ENCODE data around the gene SORBS2. TPM values are rescaled to one million over a fixed set of nuclear protein-coding genes. Genes with fewer than 3 reads are reported as not detected.
A peak's percentile ranks its signal among the peaks of the same experiment; 100 is the strongest.
"Not testable (repeated sequence)": the region's sequence is repeated elsewhere in the genome, so short reads cannot be mapped to it uniquely, and the experiment has no call there.

Gene SORBS2, protein sequence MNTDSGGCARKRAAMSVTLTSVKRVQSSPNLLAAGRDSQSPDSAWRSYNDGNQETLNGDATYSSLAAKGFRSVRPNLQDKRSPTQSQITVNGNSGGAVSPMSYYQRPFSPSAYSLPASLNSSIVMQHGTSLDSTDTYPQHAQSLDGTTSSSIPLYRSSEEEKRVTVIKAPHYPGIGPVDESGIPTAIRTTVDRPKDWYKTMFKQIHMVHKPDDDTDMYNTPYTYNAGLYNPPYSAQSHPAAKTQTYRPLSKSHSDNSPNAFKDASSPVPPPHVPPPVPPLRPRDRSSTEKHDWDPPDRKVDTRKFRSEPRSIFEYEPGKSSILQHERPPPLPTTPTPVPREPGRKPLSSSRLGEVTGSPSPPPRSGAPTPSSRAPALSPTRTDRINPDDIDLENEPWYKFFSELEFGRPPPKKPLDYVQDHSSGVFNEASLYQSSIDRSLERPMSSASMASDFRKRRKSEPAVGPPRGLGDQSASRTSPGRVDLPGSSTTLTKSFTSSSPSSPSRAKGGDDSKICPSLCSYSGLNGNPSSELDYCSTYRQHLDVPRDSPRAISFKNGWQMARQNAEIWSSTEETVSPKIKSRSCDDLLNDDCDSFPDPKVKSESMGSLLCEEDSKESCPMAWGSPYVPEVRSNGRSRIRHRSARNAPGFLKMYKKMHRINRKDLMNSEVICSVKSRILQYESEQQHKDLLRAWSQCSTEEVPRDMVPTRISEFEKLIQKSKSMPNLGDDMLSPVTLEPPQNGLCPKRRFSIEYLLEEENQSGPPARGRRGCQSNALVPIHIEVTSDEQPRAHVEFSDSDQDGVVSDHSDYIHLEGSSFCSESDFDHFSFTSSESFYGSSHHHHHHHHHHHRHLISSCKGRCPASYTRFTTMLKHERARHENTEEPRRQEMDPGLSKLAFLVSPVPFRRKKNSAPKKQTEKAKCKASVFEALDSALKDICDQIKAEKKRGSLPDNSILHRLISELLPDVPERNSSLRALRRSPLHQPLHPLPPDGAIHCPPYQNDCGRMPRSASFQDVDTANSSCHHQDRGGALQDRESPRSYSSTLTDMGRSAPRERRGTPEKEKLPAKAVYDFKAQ (N-terminal part only)
- under 0.01 TPM for total RNA-seq

DNA sequence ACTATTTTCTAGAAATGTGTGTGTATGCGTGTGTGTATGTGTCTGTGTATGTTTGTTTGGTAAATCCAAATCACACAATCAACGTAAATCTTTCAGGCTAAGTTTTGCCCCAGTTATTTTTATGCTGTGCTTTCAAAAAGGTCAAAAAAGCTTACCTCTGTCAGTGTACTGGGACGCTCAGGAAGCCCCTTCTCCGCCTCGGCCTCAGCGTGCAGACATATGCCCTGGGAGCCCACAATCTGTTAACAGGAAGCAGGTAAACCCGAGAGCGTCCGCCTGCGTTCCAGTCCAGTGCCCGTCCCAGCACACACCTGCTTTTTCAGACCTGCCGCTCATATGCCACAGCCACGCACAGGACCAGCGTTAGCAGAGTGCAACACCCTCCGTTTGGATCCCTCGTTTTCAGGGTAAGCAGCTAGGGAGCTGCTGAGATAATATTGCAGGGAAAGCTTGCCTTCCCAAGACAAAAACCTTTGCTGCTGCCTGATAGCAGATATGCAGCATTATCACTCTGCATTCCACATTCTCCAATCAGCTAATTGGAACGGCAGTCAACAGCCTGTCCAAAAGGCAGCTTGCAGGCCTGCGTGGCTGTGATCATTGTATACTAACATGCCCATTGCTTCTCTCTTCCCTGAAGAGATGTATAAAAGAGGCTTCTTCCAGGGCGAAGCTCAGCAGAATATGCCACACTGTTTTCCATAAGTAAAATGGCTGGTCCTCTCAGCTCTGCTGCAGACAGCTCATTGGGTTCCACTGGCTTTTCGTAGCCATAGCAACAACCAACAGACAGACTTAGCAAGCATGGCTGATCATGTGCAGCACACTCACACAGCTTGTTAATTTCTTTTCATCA, at the start of gene SORBS2:
Gene SORBS2 (minus strand): TSS at position 686 of the 856 bp plus-strand sequence. CDS start 121,623 bp downstream, outside the sequence.
- peak in 1 of 3 donors; percentile 3 for DNase-seq (ENCODE audit: low read depth in 2 of 3, low spot score in 2 of 3)

DNA sequence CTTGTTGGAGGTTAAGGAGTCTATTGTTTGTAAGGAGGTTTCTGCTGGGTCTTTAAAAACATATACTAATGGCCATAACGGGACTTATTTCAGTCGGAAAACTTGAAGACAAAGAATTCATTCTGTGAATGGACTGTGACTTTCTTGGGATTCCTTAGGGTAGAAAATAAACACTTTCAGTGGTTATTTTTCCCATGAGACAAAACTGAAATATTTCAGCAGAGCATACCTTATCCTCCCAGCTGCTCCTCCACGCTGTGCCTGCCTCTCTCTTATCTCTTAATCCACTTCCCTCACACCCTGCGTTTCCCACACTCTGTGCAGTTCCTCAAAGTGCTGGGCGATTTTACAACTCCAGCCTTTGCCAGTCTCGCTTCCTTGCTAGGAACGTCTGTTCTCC, 47.1 kb upstream of the SORBS2 start:
- peak in 2 of 3 donors; percentile 17 to 47 for DNase-seq (ENCODE audit: low read depth in 2 of 3, low spot score in 2 of 3)

DNA sequence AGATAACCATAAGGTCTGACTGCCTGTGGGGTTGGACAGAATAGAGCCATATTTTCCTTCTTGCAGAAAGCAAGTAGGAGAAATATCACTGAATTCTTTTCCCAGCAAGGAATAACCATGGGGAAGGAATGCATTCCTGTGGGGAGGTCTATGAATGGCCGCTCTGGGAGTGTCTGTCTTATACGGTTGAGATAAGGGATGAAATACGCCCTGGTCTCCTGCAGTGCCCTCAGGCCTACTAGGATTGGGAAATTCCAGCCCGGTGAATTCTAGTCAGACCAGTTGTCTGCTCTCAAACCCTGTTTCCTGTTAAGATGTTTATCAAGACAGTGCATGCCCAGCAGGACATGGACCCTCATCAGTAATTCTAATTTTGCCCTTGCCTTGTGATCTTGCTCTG, 45.6 kb upstream of the SORBS2 start:
- not testable (repeated sequence) for DNase-seq (ENCODE audit: low read depth in 2 of 3, low spot score in 2 of 3)

DNA sequence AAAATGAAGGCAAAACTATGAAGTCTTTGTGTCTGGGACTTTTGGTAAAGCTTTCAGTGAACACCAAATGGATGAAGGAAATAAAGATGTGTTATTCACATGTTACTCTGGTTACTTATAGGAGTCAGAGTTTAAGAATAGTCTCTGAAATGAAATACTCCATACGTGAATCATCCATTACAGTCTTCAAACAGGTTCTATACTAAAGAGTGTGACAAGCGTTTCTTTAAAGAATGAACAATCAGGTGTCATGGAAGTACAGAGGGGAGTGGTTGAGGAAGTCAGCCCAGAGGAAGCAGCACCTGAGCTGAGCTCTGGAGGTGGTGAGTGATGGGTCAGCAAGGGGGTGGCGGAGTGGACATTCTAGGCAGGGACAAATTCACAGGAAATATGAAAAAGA, 41.8 kb upstream of the SORBS2 start:
- no peak for DNase-seq (ENCODE audit: low read depth in 2 of 3, low spot score in 2 of 3)

GRCh38 chr4:185852961-185853360, 41.0 kb upstream of the SORBS2 start:
- peak in 2 of 3 donors; percentile 8 to 50 for DNase-seq (ENCODE audit: low read depth in 2 of 3, low spot score in 2 of 3)

DNA sequence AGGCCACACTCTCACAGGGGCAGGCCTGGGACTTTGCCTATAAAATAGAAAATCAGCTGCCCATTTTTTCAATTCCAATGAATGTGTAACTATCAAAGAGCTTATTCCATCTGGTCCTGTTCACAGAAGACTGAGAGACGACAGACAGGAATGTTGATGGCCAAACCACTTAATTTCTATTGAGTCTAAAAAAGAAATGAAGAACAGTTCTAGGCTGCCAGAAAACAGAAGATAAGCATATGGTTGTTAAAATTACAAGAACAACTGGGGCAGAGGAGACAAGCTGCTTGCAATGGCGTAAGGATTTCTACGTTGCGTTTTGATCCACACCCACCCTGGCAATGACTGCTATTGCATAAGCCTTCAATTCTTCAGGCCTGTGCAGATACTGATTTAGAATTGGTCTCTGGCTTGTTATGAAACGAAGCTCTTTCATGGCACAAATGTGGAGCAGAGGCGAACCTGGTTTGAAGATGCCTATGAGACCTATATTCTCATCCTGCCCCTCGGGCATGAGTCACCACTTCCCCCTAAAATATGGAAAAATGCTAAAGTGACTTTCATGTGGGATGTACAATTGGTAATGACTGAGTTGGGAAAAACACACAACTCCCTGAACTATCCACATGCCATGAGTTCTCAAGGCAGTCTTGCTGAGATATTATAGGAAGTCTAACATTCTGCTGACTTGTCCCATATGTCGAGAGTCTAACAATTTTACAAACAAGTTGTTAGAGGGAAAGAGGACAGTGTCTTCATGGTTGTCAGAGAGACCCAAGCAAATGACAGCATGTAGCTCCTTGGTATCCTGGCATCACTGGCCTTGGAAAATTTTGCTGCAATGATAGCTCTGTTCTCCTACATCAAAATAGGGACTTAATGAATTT, 37.9 kb upstream of the SORBS2 start:
- no peak for DNase-seq (ENCODE audit: low read depth in 2 of 3, low spot score in 2 of 3)

- DNase-seq (ENCODE audit: low read depth in 2 of 3, low spot score in 2 of 3) = no peak
Observed at GRCh38 chr4:185847352-185848097, 35.5 kb upstream of the SORBS2 start.

DNA sequence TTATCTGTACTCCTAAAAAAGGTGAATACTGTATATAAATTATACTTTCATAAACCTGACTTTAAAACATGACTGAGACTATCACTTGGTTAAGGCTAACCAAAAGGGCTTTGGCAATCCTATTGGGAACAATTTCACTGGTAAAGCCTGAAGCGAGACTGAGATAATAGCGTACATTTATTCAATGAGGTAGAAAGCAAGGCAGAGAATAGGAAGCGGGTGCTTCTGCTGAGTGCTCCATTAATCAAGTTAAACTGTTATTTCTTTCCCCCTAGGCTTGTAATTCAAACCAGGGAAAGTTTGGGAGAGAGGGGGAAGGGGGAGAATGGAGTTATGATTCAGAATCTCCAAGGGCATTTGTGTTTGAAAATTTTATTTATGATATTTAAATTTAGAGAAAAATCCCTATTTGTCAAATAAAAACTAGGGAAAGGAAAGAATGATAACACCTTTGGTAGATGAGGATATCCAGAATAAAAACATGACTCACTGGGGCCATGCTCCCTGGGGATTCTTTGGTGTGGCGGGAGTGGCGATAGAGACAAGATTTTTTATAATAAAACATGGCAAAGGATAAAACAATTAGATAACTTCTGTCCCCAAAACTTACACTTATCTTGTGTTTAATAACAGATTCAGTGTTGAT, 34.6 kb upstream of the SORBS2 start:
- DNase-seq (ENCODE audit: low read depth in 2 of 3, low spot score in 2 of 3) = no peak

DNA sequence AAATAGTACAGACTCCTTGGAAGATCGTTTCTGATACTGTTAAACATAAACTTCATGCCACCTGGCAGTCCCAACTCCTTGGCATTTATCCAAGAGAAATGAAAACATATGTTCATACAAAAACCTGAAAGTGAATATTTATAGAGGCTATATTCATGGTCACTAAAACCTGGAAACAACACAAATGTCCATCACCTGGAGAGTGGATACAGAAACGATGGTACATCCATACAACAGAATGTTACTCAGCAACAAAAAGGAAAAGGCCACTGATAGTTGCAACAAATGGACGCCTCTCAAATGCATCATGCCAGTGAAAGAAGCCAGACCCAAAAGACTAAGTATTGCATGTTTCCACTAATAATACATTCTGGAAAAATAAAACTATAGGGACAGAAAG, 34.0 kb upstream of the SORBS2 start:
- no peak for DNase-seq (ENCODE audit: low read depth in 2 of 3, low spot score in 2 of 3)

- no peak for DNase-seq (ENCODE audit: low read depth in 2 of 3, low spot score in 2 of 3)
Observed at GRCh38 chr4:185841451-185841850, 29.5 kb upstream of the SORBS2 start.

DNA sequence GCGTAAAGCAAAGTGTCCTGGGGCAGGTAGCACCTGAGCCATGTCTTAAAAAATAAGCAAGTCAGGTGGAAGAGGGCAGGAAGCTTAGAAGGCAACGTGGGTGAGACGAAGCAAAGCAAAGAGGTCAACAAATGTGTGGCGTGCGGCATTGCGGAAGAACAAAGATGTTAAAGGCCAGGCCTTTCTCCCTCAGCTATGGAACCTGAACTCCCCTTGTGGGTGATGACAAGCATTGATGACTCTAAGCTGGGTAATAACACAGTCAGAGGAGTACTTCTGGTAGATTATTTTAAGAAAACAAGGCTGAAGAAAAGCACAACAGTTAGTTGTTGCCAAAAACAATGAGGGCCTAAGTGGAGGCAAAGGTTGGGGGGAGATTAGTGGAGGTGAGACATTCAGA, 29.0 kb upstream of the SORBS2 start:
- no peak for DNase-seq (ENCODE audit: low read depth in 2 of 3, low spot score in 2 of 3)

DNA sequence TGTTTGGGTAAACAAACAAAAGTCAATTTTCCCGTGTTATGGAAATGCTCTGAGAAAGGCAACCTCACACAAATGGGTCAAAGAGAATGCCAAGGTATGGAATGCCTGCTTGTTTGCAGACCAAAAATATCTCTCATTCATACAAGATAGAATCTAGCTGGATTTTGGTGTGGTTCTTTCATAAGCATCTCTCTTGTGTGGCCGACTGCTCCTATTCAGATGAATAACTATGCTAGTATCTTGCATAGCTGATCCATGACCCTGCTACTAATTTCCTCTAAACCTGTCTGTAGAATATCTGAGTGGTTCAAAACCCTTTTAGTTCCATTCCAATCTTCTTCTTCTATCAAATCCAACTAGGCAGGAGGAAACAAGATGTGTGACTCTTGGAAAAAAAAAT, 28.2 kb upstream of the SORBS2 start:
- DNase-seq (ENCODE audit: low read depth in 2 of 3, low spot score in 2 of 3) = no peak

GRCh38 chr4:185839770-185840169, 27.8 kb upstream of the SORBS2 start:
- no peak for DNase-seq (ENCODE audit: low read depth in 2 of 3, low spot score in 2 of 3)

DNA sequence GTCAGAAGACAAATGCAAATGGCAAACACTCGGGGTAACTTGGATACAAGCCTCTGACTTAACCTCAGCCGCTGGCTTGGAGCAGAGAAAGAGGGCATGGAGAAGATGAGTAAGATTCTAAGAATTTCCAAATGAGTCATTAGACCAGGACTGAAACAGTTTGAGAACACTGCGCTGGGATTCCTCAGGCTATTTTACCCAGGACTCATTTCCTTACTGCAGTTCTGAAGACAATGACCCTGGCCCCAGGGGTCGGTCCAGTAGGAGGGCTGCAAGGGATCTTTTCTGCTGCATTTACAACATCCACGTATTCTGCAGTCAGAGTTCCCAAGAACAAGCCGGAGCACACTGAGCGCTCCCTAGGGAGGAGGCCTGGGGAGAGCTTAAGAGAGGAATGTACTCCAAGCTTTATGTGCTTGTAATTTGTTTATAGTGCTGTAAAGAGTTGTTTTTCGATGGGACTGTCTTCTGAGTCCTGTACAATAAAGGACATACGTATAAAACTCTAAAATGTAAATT, 27.3 kb upstream of the SORBS2 start:
- no peak for DNase-seq (ENCODE audit: low read depth in 2 of 3, low spot score in 2 of 3)

- no peak for DNase-seq (ENCODE audit: low read depth in 2 of 3, low spot score in 2 of 3)
Observed at GRCh38 chr4:185838514-185839193, 26.7 kb upstream of the SORBS2 start.

DNA sequence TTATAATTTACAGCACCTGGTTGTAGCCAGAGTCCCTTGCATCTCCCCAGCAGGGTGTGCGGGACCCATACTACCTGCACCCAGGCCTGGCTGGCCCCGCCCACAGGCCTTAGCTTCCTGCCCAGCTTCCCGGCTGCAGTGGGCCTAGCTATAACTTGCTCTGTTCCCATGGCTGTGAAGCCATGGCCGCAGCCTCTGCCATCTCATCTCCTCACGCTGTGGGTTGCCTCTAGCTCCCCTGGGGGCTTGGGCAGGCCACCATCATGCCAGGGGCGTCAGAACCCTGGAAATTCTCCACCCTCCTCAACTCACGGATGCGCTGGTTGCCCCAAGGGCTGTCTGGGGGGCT, 26.1 kb upstream of the SORBS2 start:
- no peak for DNase-seq (ENCODE audit: low read depth in 2 of 3, low spot score in 2 of 3)

DNA sequence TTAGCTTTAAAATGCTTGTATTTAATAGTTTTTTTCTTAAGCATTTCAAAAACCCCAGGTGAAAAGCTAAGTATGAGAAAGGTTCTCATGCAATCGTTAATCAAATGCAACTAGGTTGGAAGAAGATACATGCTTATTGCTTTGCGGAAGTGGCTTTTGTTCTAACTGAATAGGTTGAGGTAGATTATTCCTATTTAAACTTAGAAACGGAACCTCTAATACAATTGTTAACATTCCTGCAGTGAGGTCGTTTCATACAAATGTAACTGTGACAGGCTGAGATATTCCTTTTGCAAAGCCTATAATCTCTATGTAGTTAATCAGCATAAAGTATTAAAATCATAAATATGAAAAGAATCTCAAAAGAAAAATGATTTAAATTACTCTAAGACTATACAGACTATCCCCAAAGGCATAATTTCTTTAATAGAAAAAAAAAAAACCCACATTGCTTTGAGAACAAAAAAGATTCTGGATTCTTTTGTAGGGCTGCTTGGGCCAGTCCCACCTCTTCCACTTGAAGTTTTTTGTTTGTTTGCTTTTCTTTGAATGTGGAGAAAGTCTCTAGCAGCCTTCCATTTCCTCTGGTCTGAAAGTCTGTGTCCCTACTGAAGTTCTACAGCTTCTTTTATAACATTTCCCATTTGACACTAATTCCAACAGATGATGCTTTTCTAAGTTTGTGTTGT, 25.6 kb upstream of the SORBS2 start:
- no peak for DNase-seq (ENCODE audit: low read depth in 2 of 3, low spot score in 2 of 3)

All from hematopoietic multipotent progenitor cell (in vitro differentiated cells).